Panc1 (cell line): ENCODE results near the gene NAT16. TPM values are rescaled to one million over a fixed set of nuclear protein-coding genes. Genes with fewer than 3 reads are reported as not detected.

ENCODE experiments used
- ATAC-seq: fragments of 200-7000 bp; cut with Tn5 transposase; 2 replicates; pipeline ENCODE4 v1.9.1; 2020; ENCODE audit warnings: mild to moderate bottlenecking, moderate library complexity
- BruUV-seq: library from RNA; stranded (reverse); fragments of 400-500 nt; replicated peaks from 2 replicates; lab custom pipeline; 2021; lab: Mats Ljungman, UMichigan
- CTCF ChIA-PET: fragments of 300-600 bp; sonication (Branson Sonifier 250); formaldehyde crosslinking; loops from one replicate; lab custom pipeline; 2022; ENCODE audit warnings: antibody characterized with exemption; lab: Charles Lee
- POLR2A ChIA-PET: fragments of 300-600 bp; sonication (Branson Sonifier 250); formaldehyde crosslinking; loops from one replicate; lab custom pipeline; 2022; ENCODE audit warnings: antibody characterized with exemption; lab: Charles Lee
- DNase-seq: peaks from one replicate; pipeline ENCODE4 v3.0.0-alpha.2; 2010; ENCODE audit warnings: low read depth, low spot score
- H3K27ac ChIP-seq: 2 replicates; pipeline ENCODE4 v1.5.1; 2011; ENCODE audit warnings: mild to moderate bottlenecking, low read length, inconsistent platforms
- H3K27me3 ChIP-seq: fragments of 200-500 bp; sonication (Bioruptor generic); 2 replicates; pipeline ENCODE4 v1.6.0; 2014; ENCODE audit warnings: low read length, inconsistent platforms; ENCODE audit not compliant: control insufficient read depth, insufficient read depth
- H3K36me3 ChIP-seq: fragments of 200-500 bp; sonication (Bioruptor generic); 2 replicates; pipeline ENCODE4 v1.5.1; 2014; ENCODE audit warnings: inconsistent platforms, mild to moderate bottlenecking, low read length, moderate library complexity; ENCODE audit not compliant: control insufficient read depth, insufficient read depth
- H3K4me1 ChIP-seq: 2 replicates; pipeline ENCODE4 v1.5.1; 2011; ENCODE audit warnings: inconsistent platforms, mild to moderate bottlenecking, low read length, moderate library complexity; ENCODE audit not compliant: control insufficient read depth, insufficient read depth
- H3K4me3 ChIP-seq, 2 experiments: 2 replicates each; pipeline ENCODE4 v1.5.1; 2011 to 2012; ENCODE audit warnings: low read depth in 2 of 2, low read length in 2 of 2, mild to moderate bottlenecking in 2 of 2, inconsistent platforms in 1 of 2, moderate library complexity in 1 of 2
- H3K9me3 ChIP-seq: fragments of 200-500 bp; sonication (Bioruptor generic); 2 replicates; pipeline ENCODE4 v1.5.1; 2014; ENCODE audit warnings: low read depth, mild to moderate bottlenecking, inconsistent platforms, low read length, moderate library complexity; ENCODE audit not compliant: control insufficient read depth, insufficient read depth
- POLR2AphosphoS5 ChIP-seq: IDR thresholded peaks from 2 replicates; pipeline ENCODE4 v1.6.1; 2012; ENCODE audit warnings: mild to moderate bottlenecking, low read depth, low read length, moderate library complexity
- REST ChIP-seq, 2 experiments: IDR thresholded peaks; 2 replicates each; pipeline ENCODE4 v1.6.1; 2011 to 2012; ENCODE audit warnings: low read depth in 2 of 2, control low read depth in 1 of 2, low read length in 1 of 2, mild to moderate bottlenecking in 1 of 2, moderate library complexity in 1 of 2; ENCODE audit not compliant: insufficient read depth in 1 of 2
- SIN3A ChIP-seq: IDR thresholded peaks from 2 replicates; pipeline ENCODE4 v1.6.1; 2012; ENCODE audit warnings: low read depth, mild to moderate bottlenecking, low read length, moderate library complexity, borderline replicate concordance; ENCODE audit not compliant: insufficient read depth
- TCF7L2 ChIP-seq: IDR thresholded peaks from 2 replicates; pipeline ENCODE4 v1.6.1; 2011; ENCODE audit warnings: mild to moderate bottlenecking, low read depth, low read length, inconsistent platforms
- in situ Hi-C: cut with HindIII; loops from 2 replicates; pipeline ENCODE4 v1.10.0; 2016; ENCODE audit warnings: low sequenced_read_pairs, low pct_unique_long_range_greater_than_20kb
- intact Hi-C: fragments of 100-400 bp; cut with micrococcal nuclease; formaldehyde crosslinking; loops from one replicate; pipeline ENCODE4 v1.10.0; 2022; ENCODE audit not compliant: unreplicated experiment
- total RNA-seq: library from RNA; stranded (reverse); gene quantifications from one replicate; pipeline ENCODE4 v1.2.1, GENCODE V29; 2021; ENCODE audit not compliant: unreplicated experiment
- TF ChIP-seq, protein P1 (sequence below): fragments of 450-650 bp; IDR thresholded peaks from 2 replicates; pipeline ENCODE4 v1.5.1; 2017; ENCODE audit warnings: mild to moderate bottlenecking

Gene NAT16
- total RNA-seq, 1 experiment from 2014 or later = 0.15 TPM

DNA sequence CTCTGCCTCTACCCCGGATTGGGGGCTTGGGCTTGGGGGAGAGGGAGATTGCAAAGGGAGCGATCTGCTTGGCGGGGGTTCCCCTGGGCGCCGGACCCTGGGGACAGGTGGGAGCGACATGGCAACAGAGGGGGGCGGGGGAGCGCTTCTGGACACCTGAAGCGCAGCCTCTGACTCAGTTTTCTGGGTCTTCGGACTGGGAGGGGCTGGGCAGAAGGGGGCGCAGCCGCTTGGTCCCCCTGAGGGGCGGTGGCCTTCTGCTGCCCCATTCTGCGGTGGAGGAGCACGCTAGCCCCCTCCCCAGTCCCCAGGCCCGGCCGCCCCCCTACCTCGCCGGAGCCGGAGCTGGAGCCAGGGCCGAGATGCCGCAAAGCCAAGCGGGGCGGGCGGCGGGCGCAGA, 380 bp downstream of the NAT16 start:
- CTCF ChIA-PET = interaction anchor here (1.1 kb wide), 1 partner anchor 36 kb away, joined by 6 read pairs; no protein-coding TSS in a partner anchor
- H3K4me3 ChIP-seq = peak overlapping the region; percentile 21 to 23

DNA sequence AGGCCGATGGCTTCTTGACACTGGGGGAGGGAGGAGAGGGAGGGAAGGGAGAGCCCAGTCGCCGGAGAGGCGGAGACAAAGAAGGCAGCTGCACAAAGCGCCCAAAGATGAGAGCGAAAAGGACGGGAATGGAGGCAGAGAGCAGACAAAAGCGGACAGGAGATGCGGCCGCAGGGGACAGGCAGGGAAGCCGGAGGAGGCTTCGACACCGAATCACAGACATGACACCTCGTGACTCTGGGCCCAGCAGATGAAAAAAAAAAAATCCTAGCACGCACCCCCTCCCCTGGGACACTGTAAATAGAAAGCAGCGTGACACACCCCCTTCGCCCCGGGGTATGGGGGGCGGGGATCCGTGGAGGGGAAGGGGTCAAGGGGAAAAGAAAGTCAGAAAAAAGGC, 976 bp downstream of the NAT16 start:
- ATAC-seq (no peak), DNase-seq (no peak)
- peak overlapping the region; percentile 24 to 40 for H3K4me3 ChIP-seq
- no peaks in the 10 kb centered on the region for H3K9me3 ChIP-seq
- no peaks in the 10 kb centered on the region for H3K36me3 ChIP-seq
- peaks cover 2% of the 10 kb centered on the region for H3K4me1 ChIP-seq
- intact Hi-C loops (no loop called here), in situ Hi-C loops (no loop called here)
- H3K27me3 ChIP-seq = 0 out of 2 replicates have a peak, but pooled peaks cover 2% of the 10 kb centered on the region
- ChIA-PET POLR2A (interaction anchor here (0.6 kb wide), 1 partner anchor 7 kb away, joined by 7 read pairs; no protein-coding TSS in a partner anchor), CTCF (interaction anchor here (0.6 to 2.1 kb wide), 4 partner anchors 13 to 36 kb away, joined by 3 to 17 read pairs (median 4); no protein-coding TSS in a partner anchor)
- H3K27ac ChIP-seq = no peak overlapping the region
- no TSS peak for BruUV-seq
- no peak for TF ChIP-seq POLR2AphosphoS5
- TF ChIP-seq, protein P1, sequence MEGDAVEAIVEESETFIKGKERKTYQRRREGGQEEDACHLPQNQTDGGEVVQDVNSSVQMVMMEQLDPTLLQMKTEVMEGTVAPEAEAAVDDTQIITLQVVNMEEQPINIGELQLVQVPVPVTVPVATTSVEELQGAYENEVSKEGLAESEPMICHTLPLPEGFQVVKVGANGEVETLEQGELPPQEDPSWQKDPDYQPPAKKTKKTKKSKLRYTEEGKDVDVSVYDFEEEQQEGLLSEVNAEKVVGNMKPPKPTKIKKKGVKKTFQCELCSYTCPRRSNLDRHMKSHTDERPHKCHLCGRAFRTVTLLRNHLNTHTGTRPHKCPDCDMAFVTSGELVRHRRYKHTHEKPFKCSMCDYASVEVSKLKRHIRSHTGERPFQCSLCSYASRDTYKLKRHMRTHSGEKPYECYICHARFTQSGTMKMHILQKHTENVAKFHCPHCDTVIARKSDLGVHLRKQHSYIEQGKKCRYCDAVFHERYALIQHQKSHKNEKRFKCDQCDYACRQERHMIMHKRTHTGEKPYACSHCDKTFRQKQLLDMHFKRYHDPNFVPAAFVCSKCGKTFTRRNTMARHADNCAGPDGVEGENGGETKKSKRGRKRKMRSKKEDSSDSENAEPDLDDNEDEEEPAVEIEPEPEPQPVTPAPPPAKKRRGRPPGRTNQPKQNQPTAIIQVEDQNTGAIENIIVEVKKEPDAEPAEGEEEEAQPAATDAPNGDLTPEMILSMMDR = no peak
- TF ChIP-seq SIN3A = no peak

More for the DNA sequence above, 380 bp downstream of the NAT16 start:
- intact Hi-C loops (no loop called here), in situ Hi-C loops (no loop called here)
- Histone ChIP-seq H3K4me1 (no peaks in the 10 kb centered on the region; the same call in 1 of the 2 replicates), H3K27me3 (0 out of 2 replicates have a peak, but pooled peaks cover 2% of the 10 kb centered on the region), H3K27ac (no peak overlapping the region), H3K9me3 (no peaks in the 10 kb centered on the region), H3K36me3 (no peaks in the 10 kb centered on the region)
- POLR2A ChIA-PET = no interaction called here
- DNase-seq (no peak), ATAC-seq (no peak)
- no TSS peak for BruUV-seq
- TF ChIP-seq, protein P1 = no peak
- TF ChIP-seq POLR2AphosphoS5 (no peak), REST (IDR thresholded peaks at IDR 0.05; ENCODE audit: insufficient read depth in 1 of 2, low read depth in 2 of 2, low read length in 1 of 2) (no peak), SIN3A (no peak), TCF7L2 (no peak)
